Activated CD4-positive, alpha-beta memory T cell treated with anti-CD3 and anti-CD28 coated beads, Interleukin-2, amount 10 ng/mL, durations not matched to agents 7 days and 5 days (primary cell): Measurements from ENCODE around the gene CAB39. TPM values are rescaled to one million over a fixed set of nuclear protein-coding genes. Genes with fewer than 3 reads are reported as not detected.

ENCODE experiments used
- CTCF ChIA-PET: fragments of 350-600 bp; sonication (Branson Sonifier 250); formaldehyde crosslinking; loops from one replicate; lab custom pipeline; 2021; ENCODE audit warnings: antibody characterized with exemption, inconsistent platforms; lab: Charles Lee
- POLR2A ChIA-PET: fragments of 350-600 bp; sonication (Branson Sonifier 250); formaldehyde crosslinking; loops from one replicate; lab custom pipeline; 2021; ENCODE audit warnings: antibody characterized with exemption; lab: Charles Lee
- DNase-seq: peaks from one replicate; pipeline ENCODE4 v3.0.0-alpha.2; 2020
- H3K27ac Mint-ChIP-seq: one replicate; pipeline ENCODE4 v1.8.0; 2021; ENCODE audit warnings: mild to moderate bottlenecking, mixed read lengths
- H3K27me3 Mint-ChIP-seq: one replicate; pipeline ENCODE4 v1.8.0; 2021; ENCODE audit warnings: mixed read lengths
- H3K36me3 Mint-ChIP-seq: one replicate; pipeline ENCODE4 v1.8.0; 2021; ENCODE audit warnings: low read depth, mixed read lengths
- H3K4me1 Mint-ChIP-seq: one replicate; pipeline ENCODE4 v1.8.0; 2021; ENCODE audit warnings: mixed read lengths
- H3K4me3 Mint-ChIP-seq: one replicate; pipeline ENCODE4 v1.8.0; 2021; ENCODE audit warnings: mild to moderate bottlenecking, mixed read lengths
- H3K9me3 Mint-ChIP-seq: one replicate; pipeline ENCODE4 v1.8.0; 2021; ENCODE audit warnings: mixed read lengths
- total RNA-seq, 2 experiments: library from RNA; stranded (reverse); gene quantifications; one replicate each; pipeline ENCODE4 v1.2.3, GENCODE V29; 2021

Gene CAB39
- total RNA-seq, 2 experiments from 2014 or later: 156 to 161 TPM

- ChIA-PET POLR2A (no interaction called here), CTCF (interaction anchor here (0.8 to 2.5 kb wide), 8 partner anchors 9 to 47 kb away, joined by 3 to 17 read pairs (median 6); no protein-coding TSS in a partner anchor)
- Mint-ChIP-seq H3K4me1 (peaks cover 60% of the 10 kb centered on the region), H3K27me3 (no peaks in the 10 kb centered on the region), H3K4me3 (no peak overlapping the region), H3K9me3 (no peaks in the 10 kb centered on the region), H3K27ac (no peak overlapping the region), H3K36me3 (peaks cover 70% of the 10 kb centered on the region)
- DNase-seq: no peak
Observed at GRCh38 chr2:230761704-230762103, 49.1 kb downstream of the CAB39 start.

GRCh38 chr2:230762317-230762896, 49.8 kb downstream of the CAB39 start:
- CTCF ChIA-PET: interaction anchor here (0.8 to 2.5 kb wide), 10 partner anchors 8 to 94 kb away, joined by 3 to 17 read pairs (median 5); no protein-coding TSS in a partner anchor
- DNase-seq: peak; percentile 26
- H3K9me3 Mint-ChIP-seq: no peaks in the 10 kb centered on the region
- POLR2A ChIA-PET: interaction anchor here (1.0 kb wide), 1 partner anchor 11 kb away, joined by 3 read pairs; no protein-coding TSS in a partner anchor
- H3K4me3 Mint-ChIP-seq: no peak overlapping the region
- H3K27ac Mint-ChIP-seq: no peak overlapping the region
- H3K27me3 Mint-ChIP-seq: no peaks in the 10 kb centered on the region
- peaks cover 77% of the 10 kb centered on the region for H3K36me3 Mint-ChIP-seq
- peaks cover 61% of the 10 kb centered on the region for H3K4me1 Mint-ChIP-seq

- peaks cover 89% of the 10 kb centered on the region for H3K36me3 Mint-ChIP-seq
- H3K4me1 Mint-ChIP-seq: peaks cover 58% of the 10 kb centered on the region
- ChIA-PET POLR2A (no interaction called here), CTCF (interaction anchor here (0.5 to 1.1 kb wide), 3 partner anchors 31 to 41 kb away, joined by 3 to 5 read pairs (median 3); no protein-coding TSS in a partner anchor)
- H3K27ac Mint-ChIP-seq: no peak overlapping the region
- H3K4me3 Mint-ChIP-seq: no peak overlapping the region
- no peak for DNase-seq
- no peaks in the 10 kb centered on the region for H3K27me3 Mint-ChIP-seq
- no peaks in the 10 kb centered on the region for H3K9me3 Mint-ChIP-seq
Observed at GRCh38 chr2:230764346-230764745, 51.7 kb downstream of the CAB39 start.

GRCh38 chr2:230765611-230766300, 53.1 kb downstream of the CAB39 start:
- DNase-seq: no peak
- H3K4me3 Mint-ChIP-seq: no peak overlapping the region
- ChIA-PET CTCF (no interaction called here), POLR2A (interaction anchor here (2.2 kb wide), 1 partner anchor 13 kb away, joined by 6 read pairs; no protein-coding TSS in a partner anchor)
- H3K9me3 Mint-ChIP-seq: no peaks in the 10 kb centered on the region
- peak overlapping the region; percentile 32 for H3K27ac Mint-ChIP-seq
- peaks cover 85% of the 10 kb centered on the region for H3K36me3 Mint-ChIP-seq
- peaks cover 57% of the 10 kb centered on the region for H3K4me1 Mint-ChIP-seq
- H3K27me3 Mint-ChIP-seq: no peaks in the 10 kb centered on the region

GRCh38 chr2:230767862-230768388, 55.3 kb downstream of the CAB39 start:
- peaks cover 71% of the 10 kb centered on the region for H3K4me1 Mint-ChIP-seq
- no peak overlapping the region for H3K27ac Mint-ChIP-seq
- H3K4me3 Mint-ChIP-seq: no peak overlapping the region
- ChIA-PET POLR2A (interaction anchor here (1.5 to 2.2 kb wide), 3 partner anchors 11 to 16 kb away, joined by 4 to 6 read pairs (median 5); no protein-coding TSS in a partner anchor), CTCF (interaction anchor here (2.1 kb wide), 1 partner anchor 31 kb away, joined by 7 read pairs; no protein-coding TSS in a partner anchor)
- H3K9me3 Mint-ChIP-seq: no peaks in the 10 kb centered on the region
- peaks cover 85% of the 10 kb centered on the region for H3K36me3 Mint-ChIP-seq
- no peak for DNase-seq
- no peaks in the 10 kb centered on the region for H3K27me3 Mint-ChIP-seq

GRCh38 chr2:230770804-230771203, 58.2 kb downstream of the CAB39 start:
- Mint-ChIP-seq H3K27ac (peak overlapping the region; percentile 8), H3K36me3 (peaks cover 83% of the 10 kb centered on the region), H3K4me3 (no peak overlapping the region), H3K4me1 (peaks cover 86% of the 10 kb centered on the region), H3K9me3 (no peaks in the 10 kb centered on the region), H3K27me3 (no peaks in the 10 kb centered on the region)
- CTCF ChIA-PET: interaction anchor here (0.5 to 2.1 kb wide), 3 partner anchors 9 to 28 kb away, joined by 3 to 12 read pairs (median 5); no protein-coding TSS in a partner anchor
- no peak for DNase-seq
- POLR2A ChIA-PET: interaction anchor here (1.9 kb wide), 1 partner anchor 11 kb away, joined by 5 read pairs; no protein-coding TSS in a partner anchor

GRCh38 chr2:230772156-230772555, 59.5 kb downstream of the CAB39 start:
- CTCF ChIA-PET: interaction anchor here (1.6 to 2.3 kb wide), 2 partner anchors 9 to 11 kb away, joined by 4 to 12 read pairs; no protein-coding TSS in a partner anchor
- POLR2A ChIA-PET: interaction anchor here (1.8 to 3.4 kb wide), 2 partner anchors 9 to 21 kb away, joined by 18 to 28 read pairs; no protein-coding TSS in a partner anchor
- Mint-ChIP-seq H3K4me3 (no peak overlapping the region), H3K9me3 (no peaks in the 10 kb centered on the region), H3K27me3 (no peaks in the 10 kb centered on the region), H3K27ac (peak overlapping the region; percentile 2), H3K36me3 (peaks cover 83% of the 10 kb centered on the region), H3K4me1 (peaks cover 86% of the 10 kb centered on the region)
- no peak for DNase-seq

GRCh38 chr2:230773039-230773773, 60.6 kb downstream of the CAB39 start:
- peak overlapping the region; percentile 41 for H3K27ac Mint-ChIP-seq
- ChIA-PET POLR2A (interaction anchor here (0.6 to 3.4 kb wide), 7 partner anchors 8 to 129 kb away, joined by 3 to 28 read pairs (median 4); no protein-coding TSS in a partner anchor), CTCF (interaction anchor here (0.7 to 2.3 kb wide), 3 partner anchors 8 to 15 kb away, joined by 3 to 12 read pairs (median 4); no protein-coding TSS in a partner anchor)
- H3K27me3 Mint-ChIP-seq: no peaks in the 10 kb centered on the region
- H3K4me3 Mint-ChIP-seq: no peak overlapping the region
- DNase-seq: peak; percentile 30
- peaks cover 86% of the 10 kb centered on the region for H3K4me1 Mint-ChIP-seq
- peaks cover 81% of the 10 kb centered on the region for H3K36me3 Mint-ChIP-seq
- H3K9me3 Mint-ChIP-seq: no peaks in the 10 kb centered on the region

- H3K27me3 Mint-ChIP-seq: no peaks in the 10 kb centered on the region
- peaks cover 80% of the 10 kb centered on the region for H3K36me3 Mint-ChIP-seq
- H3K4me3 Mint-ChIP-seq: no peak overlapping the region
- no peak overlapping the region for H3K27ac Mint-ChIP-seq
- DNase-seq: no peak
- POLR2A ChIA-PET: interaction anchor here (2.1 to 3.4 kb wide), 2 partner anchors 16 to 19 kb away, joined by 6 to 28 read pairs; no protein-coding TSS in a partner anchor
- peaks cover 3% of the 10 kb centered on the region for H3K9me3 Mint-ChIP-seq
- CTCF ChIA-PET: interaction anchor here (0.7 kb wide), 1 partner anchor 60 kb away, joined by 3 read pairs; no protein-coding TSS in a partner anchor
- H3K4me1 Mint-ChIP-seq: peaks cover 86% of the 10 kb centered on the region
Observed at GRCh38 chr2:230774348-230774951, 61.8 kb downstream of the CAB39 start.

- H3K27ac Mint-ChIP-seq: peak overlapping the region; percentile 2
- POLR2A ChIA-PET: interaction anchor here (1.0 to 1.4 kb wide), 2 partner anchors 18 to 61 kb away, joined by 3 read pairs; no protein-coding TSS in a partner anchor
- H3K4me1 Mint-ChIP-seq: peaks cover 91% of the 10 kb centered on the region
- H3K4me3 Mint-ChIP-seq: no peak overlapping the region
- no peaks in the 10 kb centered on the region for H3K27me3 Mint-ChIP-seq
- no peak for DNase-seq
- CTCF ChIA-PET: interaction anchor here (0.9 kb wide), 1 partner anchor 18 kb away, joined by 5 read pairs; no protein-coding TSS in a partner anchor
- H3K36me3 Mint-ChIP-seq: peaks cover 87% of the 10 kb centered on the region
- peaks cover 13% of the 10 kb centered on the region for H3K9me3 Mint-ChIP-seq
Observed at GRCh38 chr2:230775737-230776136, 63.1 kb downstream of the CAB39 start.

- Mint-ChIP-seq H3K27me3 (no peaks in the 10 kb centered on the region), H3K9me3 (peaks cover 15% of the 10 kb centered on the region), H3K27ac (peak overlapping the region; percentile 61), H3K36me3 (peaks cover 88% of the 10 kb centered on the region), H3K4me1 (peaks cover 90% of the 10 kb centered on the region), H3K4me3 (no peak overlapping the region)
- CTCF ChIA-PET: interaction anchor here (0.6 to 2.0 kb wide), 5 partner anchors 15 to 48 kb away, joined by 3 to 6 read pairs (median 4); no protein-coding TSS in a partner anchor
- DNase-seq: no peak
- POLR2A ChIA-PET: interaction anchor here (1.0 to 8.0 kb wide), 2 partner anchors 16 to 117 kb away, joined by 4 to 155 read pairs; no protein-coding TSS in a partner anchor
Observed at GRCh38 chr2:230777721-230778120, 65.1 kb downstream of the CAB39 start.
